HepG2 (cell line): ENCODE measurements around the gene PMFBP1. TPM values are rescaled to one million over a fixed set of nuclear protein-coding genes. Genes with fewer than 3 reads are reported as not detected.

ENCODE experiments used
- ATM ChIP-seq: fragments of 450-650 bp; IDR thresholded peaks from 2 replicates; pipeline ENCODE4 v1.7.1; 2017; ENCODE audit warnings: mild to moderate bottlenecking, borderline replicate concordance
- HNRNPUL1 ChIP-seq: fragments of 200-400 bp; formaldehyde crosslinking; IDR thresholded peaks from 2 replicates; pipeline ENCODE4 v1.6.1; 2017; ENCODE audit warnings: low read depth, mild to moderate bottlenecking, low read length, moderate library complexity
- KDM4B ChIP-seq: sonication (generic); formaldehyde crosslinking; IDR thresholded peaks from 2 replicates; pipeline ENCODE4 v1.4.0; 2020; ENCODE audit warnings: missing genetic modification reagents
- KDM5A ChIP-seq: fragments of 200-600 bp; sonication (generic); IDR thresholded peaks from 2 replicates; pipeline ENCODE4 v1.7.0; 2018; ENCODE audit warnings: antibody characterized with exemption, mild to moderate bottlenecking, low read length, borderline replicate concordance
- MIXL1 ChIP-seq: IDR thresholded peaks from 2 replicates; pipeline ENCODE4 v1.6.1; 2016
- MYNN ChIP-seq: sonication (generic); formaldehyde crosslinking; IDR thresholded peaks from 2 replicates; pipeline ENCODE4 v1.4.0; 2020; ENCODE audit warnings: mild to moderate bottlenecking, low read depth, missing genetic modification reagents
- PAXIP1 ChIP-seq: sonication (generic); formaldehyde crosslinking; conservative IDR thresholded peaks from 2 replicates; pipeline ENCODE4 v1.4.0; 2020; ENCODE audit warnings: mild to moderate bottlenecking, missing genetic modification reagents, moderate library complexity
- RARA ChIP-seq: IDR thresholded peaks from 2 replicates; pipeline ENCODE4 v1.6.1; 2016; ENCODE audit warnings: missing genetic modification reagents, missing compliant biosample characterization
- RFXANK ChIP-seq: IDR thresholded peaks from 2 replicates; pipeline ENCODE4 v1.6.1; 2016
- SP2 ChIP-seq: sonication (generic); formaldehyde crosslinking; IDR thresholded peaks from 2 replicates; pipeline ENCODE4 v1.5.1; 2020; ENCODE audit warnings: mild to moderate bottlenecking, missing genetic modification reagents
- TGIF2 ChIP-seq: IDR thresholded peaks from 2 replicates; pipeline ENCODE4 v1.6.1; 2016; ENCODE audit warnings: control low read depth, missing compliant biosample characterization
- ZBTB1 ChIP-seq: sonication (generic); formaldehyde crosslinking; IDR thresholded peaks from 2 replicates; pipeline ENCODE4 v1.4.0; 2020; ENCODE audit warnings: missing genetic modification reagents, borderline replicate concordance
- ZFP90 ChIP-seq: sonication (generic); formaldehyde crosslinking; IDR thresholded peaks from 2 replicates; pipeline ENCODE4 v1.8.0; 2022; ENCODE audit warnings: missing genetic modification reagents, mild to moderate bottlenecking, inconsistent platforms, borderline replicate concordance
- ZIK1 ChIP-seq: sonication (generic); formaldehyde crosslinking; IDR thresholded peaks from 2 replicates; pipeline ENCODE4 v1.5.0; 2020; ENCODE audit warnings: mild to moderate bottlenecking, low read depth, missing genetic modification reagents, borderline replicate concordance
- ZNF136 ChIP-seq: sonication (generic); formaldehyde crosslinking; IDR thresholded peaks from 2 replicates; pipeline ENCODE4 v1.8.1; 2022; ENCODE audit warnings: low read depth, mild to moderate bottlenecking, moderate library complexity, missing genetic modification reagents
- ZNF251 ChIP-seq: sonication (generic); formaldehyde crosslinking; IDR thresholded peaks from 2 replicates; pipeline ENCODE4 v1.9.0; 2021; ENCODE audit warnings: mild to moderate bottlenecking, missing genetic modification reagents
- ZNF282 ChIP-seq: fragments of 450-650 bp; IDR thresholded peaks from 2 replicates; pipeline ENCODE4 v1.6.1; 2018; ENCODE audit not compliant: partially characterized antibody
- ZNF30 ChIP-seq: sonication (generic); formaldehyde crosslinking; IDR thresholded peaks from 2 replicates; pipeline ENCODE4 v1.5.0; 2020; ENCODE audit warnings: mild to moderate bottlenecking, missing genetic modification reagents
- ZNF343 ChIP-seq: sonication (generic); formaldehyde crosslinking; IDR thresholded peaks from 2 replicates; pipeline ENCODE4 v1.4.0; 2020; ENCODE audit warnings: mild to moderate bottlenecking, missing genetic modification reagents
- ZNF557 ChIP-seq: sonication (generic); formaldehyde crosslinking; IDR thresholded peaks from 2 replicates; pipeline ENCODE4 v1.4.0; 2020; ENCODE audit warnings: missing genetic modification reagents
- ZNF567 ChIP-seq: sonication (generic); formaldehyde crosslinking; IDR thresholded peaks from 2 replicates; pipeline ENCODE4 v1.8.1; 2023; ENCODE audit warnings: mild to moderate bottlenecking, missing genetic modification reagents, borderline replicate concordance
- ZNF589 ChIP-seq: sonication (generic); formaldehyde crosslinking; conservative IDR thresholded peaks from 2 replicates; pipeline ENCODE4 v1.8.0; 2022; ENCODE audit warnings: mild to moderate bottlenecking, moderate library complexity, missing genetic modification reagents
- ZNF746 ChIP-seq: sonication (generic); formaldehyde crosslinking; IDR thresholded peaks from 2 replicates; pipeline ENCODE4 v1.8.0; 2022; ENCODE audit warnings: mild to moderate bottlenecking, missing genetic modification reagents
- ZNF816 ChIP-seq: sonication (generic); formaldehyde crosslinking; IDR thresholded peaks from 2 replicates; pipeline ENCODE4 v1.8.0; 2022; ENCODE audit warnings: missing genetic modification reagents, mild to moderate bottlenecking, borderline replicate concordance
- ZNF841 ChIP-seq: sonication (generic); formaldehyde crosslinking; IDR thresholded peaks from 2 replicates; pipeline ENCODE4 v1.8.1; 2023; ENCODE audit warnings: missing genetic modification reagents, borderline replicate concordance
- ZSCAN12 ChIP-seq: sonication (generic); formaldehyde crosslinking; IDR thresholded peaks from 2 replicates; pipeline ENCODE4 v1.9.0; 2021; ENCODE audit warnings: mild to moderate bottlenecking, missing genetic modification reagents
- polyA plus RNA-seq, 8 experiments: library from polyadenylated mRNA; depleted of rRNA in 3 of 8; stranded (reverse) in 7 of 8; unstranded in 1 of 8; fragments of >200 nt; fragmentation: Illumina TruSeq in 4 of 8; extraction: Trizol in 4 of 8; gene quantifications; 2 replicates each; pipeline versions ENCODE4 v1.2.1 to v1.2.3, GENCODE V29; 2011 to 2016; ENCODE audit warnings: low read depth in 4 of 8, missing spikeins in 1 of 8, mixed read lengths in 1 of 8; ENCODE audit not compliant: insufficient read depth in 1 of 8
- total RNA-seq, 5 experiments: library from RNA; depleted of rRNA; stranded (reverse); fragments of >200 nt; fragmentation: Illumina TruSeq; extraction: Trizol; gene quantifications; 2 replicates each; pipeline ENCODE4 v1.2.3, GENCODE V29; 2016; ENCODE audit warnings: low read depth in 1 of 5
- TF ChIP-seq, protein P1 (sequence below): sonication (generic); formaldehyde crosslinking; IDR thresholded peaks from 2 replicates; pipeline ENCODE4 v1.9.0; 2021; ENCODE audit warnings: missing genetic modification reagents, mild to moderate bottlenecking, borderline replicate concordance

PMFBP1 gene
- total and polyA plus RNA-seq, 2 of the 13 experiments (the other 11 are each of a cell fraction or from before 2014, with no cell fraction given) = 1.9 to 3.8 TPM

DNA sequence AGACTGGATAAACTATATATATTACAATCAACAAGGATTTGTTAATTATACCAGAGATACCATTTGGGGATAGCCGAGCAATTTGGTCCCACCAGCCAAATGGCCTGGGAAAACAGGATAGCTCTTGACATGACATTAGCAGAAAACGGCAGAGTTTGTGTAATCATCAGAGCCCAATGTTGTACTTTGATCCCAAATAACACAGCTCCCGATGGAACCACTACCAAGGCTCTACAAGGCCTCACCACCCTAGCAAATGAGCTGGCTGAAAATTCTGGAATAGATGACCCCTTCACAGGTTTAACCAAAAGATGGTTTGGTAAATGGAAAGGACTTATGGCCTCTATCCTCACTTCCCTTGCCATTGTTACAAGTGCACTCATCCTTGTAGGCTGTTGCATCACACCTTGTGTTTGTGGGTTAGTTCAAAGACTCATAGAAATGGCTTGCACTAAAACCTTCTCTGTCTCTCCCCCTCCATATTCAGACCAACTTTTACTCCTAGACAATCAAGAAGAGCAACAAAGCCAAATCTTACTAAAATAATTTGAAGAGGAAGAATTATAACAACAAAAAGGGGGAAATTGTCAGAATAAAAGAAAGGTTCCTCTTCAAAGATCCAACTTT lies 88.1 kb downstream of the PMFBP1 start (continued):
- TF ChIP-seq TGIF2 (CRISPR knock-in tag) (0 out of 2 replicates have a peak, but pooled peaks have one; percentile 44), ZBTB1 (CRISPR knock-in tag) (no peak), KDM4B (no peak), ZNF251 (CRISPR knock-in tag) (no peak), RFXANK (CRISPR knock-in tag) (no peak), MYNN (no peak), ZNF567 (CRISPR knock-in tag) (no peak), ZNF589 (no peak), ZSCAN12 (CRISPR knock-in tag) (no peak), RARA (CRISPR knock-in tag) (no peak), ZNF816 (CRISPR knock-in tag) (no peak), ZNF30 (no peak), ATM (no peak), HNRNPUL1 (no peak), ZNF557 (no peak), SP2 (CRISPR knock-in tag) (no peak), ZNF343 (CRISPR knock-in tag) (0 out of 2 replicates have a peak, but pooled peaks have one; percentile 50), ZNF841 (no peak), PAXIP1 (CRISPR knock-in tag) (peak; percentile 22; the same call in 1 of the 2 replicates), ZIK1 (CRISPR knock-in tag) (no peak), MIXL1 (CRISPR knock-in tag) (0 out of 2 replicates have a peak, but pooled peaks have one; percentile 18), ZNF282 (no peak), ZNF746 (CRISPR knock-in tag) (no peak), ZFP90 (CRISPR knock-in tag) (no peak), KDM5A (0 out of 2 replicates have a peak, but pooled peaks have one; percentile 33), ZNF136 (CRISPR knock-in tag) (no peak)
- TF ChIP-seq, protein P1, sequence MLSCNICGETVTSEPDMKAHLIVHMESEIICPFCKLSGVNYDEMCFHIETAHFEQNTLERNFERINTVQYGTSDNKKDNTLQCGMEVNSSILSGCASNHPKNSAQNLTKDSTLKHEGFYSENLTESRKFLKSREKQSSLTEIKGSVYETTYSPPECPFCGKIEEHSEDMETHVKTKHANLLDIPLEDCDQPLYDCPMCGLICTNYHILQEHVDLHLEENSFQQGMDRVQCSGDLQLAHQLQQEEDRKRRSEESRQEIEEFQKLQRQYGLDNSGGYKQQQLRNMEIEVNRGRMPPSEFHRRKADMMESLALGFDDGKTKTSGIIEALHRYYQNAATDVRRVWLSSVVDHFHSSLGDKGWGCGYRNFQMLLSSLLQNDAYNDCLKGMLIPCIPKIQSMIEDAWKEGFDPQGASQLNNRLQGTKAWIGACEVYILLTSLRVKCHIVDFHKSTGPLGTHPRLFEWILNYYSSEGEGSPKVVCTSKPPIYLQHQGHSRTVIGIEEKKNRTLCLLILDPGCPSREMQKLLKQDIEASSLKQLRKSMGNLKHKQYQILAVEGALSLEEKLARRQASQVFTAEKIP = no peak
